ENCODE measurements around the gene ASPHD2. TPM values are rescaled to one million over a fixed set of nuclear protein-coding genes. Genes with fewer than 3 reads are reported as not detected.
"Not testable (repeated sequence)": the region's sequence is repeated elsewhere in the genome, so short reads cannot be mapped to it uniquely, and the experiment has no call there.

Gene ASPHD2
- total RNA-seq, 1 donor from 2014 or later, result 1.5 TPM

GRCh38 chr22:26437694-26438392 is 8.8 kb downstream of the ASPHD2 start:
- H3K4me3 ChIP-seq, result no peak overlapping the region
- no peak overlapping the region for H3K27ac ChIP-seq
- DNase-seq, result no peak
- intact Hi-C loops (cut with DNase I), result no loop called here
- no peak for ATAC-seq
- H3K9me3 ChIP-seq, result no peaks in the 10 kb centered on the region
- H3K36me3 ChIP-seq, result no peaks in the 10 kb centered on the region
- H3K27me3 ChIP-seq (ENCODE audit: low read depth), result no peaks in the 10 kb centered on the region
- H3K4me1 ChIP-seq, result no peaks in the 10 kb centered on the region
- no peak for TF ChIP-seq CTCF (IDR thresholded peaks at IDR 0.05)

- H3K4me1 ChIP-seq; H3K36me3 ChIP-seq; H3K27ac ChIP-seq; H3K4me3 ChIP-seq; ATAC-seq; H3K9me3 ChIP-seq; DNase-seq; H3K27me3 ChIP-seq (ENCODE audit: low read depth); intact Hi-C loops (cut with DNase I): not testable (repeated sequence)
These were observed 9.7 kb downstream of the ASPHD2 start for GRCh38 chr22:26438776-26439175.

GRCh38 chr22:26439559-26439958 is 10.5 kb downstream of the ASPHD2 start:
- ATAC-seq, result no peak
- no peak overlapping the region for H3K4me3 ChIP-seq
- DNase-seq, result no peak
- no peak for TF ChIP-seq CTCF (IDR thresholded peaks at IDR 0.05)
- H3K27me3 ChIP-seq (ENCODE audit: low read depth), result no peaks in the 10 kb centered on the region
- intact Hi-C loops (cut with DNase I), result no loop called here
- H3K4me1 ChIP-seq, result no peaks in the 10 kb centered on the region
- H3K27ac ChIP-seq, result no peak overlapping the region
- H3K36me3 ChIP-seq, result no peaks in the 10 kb centered on the region
- H3K9me3 ChIP-seq, result no peaks in the 10 kb centered on the region

GRCh38 chr22:26442086-26442756 is 13.2 kb downstream of the ASPHD2 start:
- TF ChIP-seq CTCF (IDR thresholded peaks at IDR 0.05), result no peak
- intact Hi-C loops (cut with DNase I), result no loop called here
- no peak for ATAC-seq

GRCh38 chr22:26443901-26444690 is 15.0 kb downstream of the ASPHD2 start:
- DNase-seq (no peak), ATAC-seq (no peak)
- no peak overlapping the region for H3K4me3 ChIP-seq
- no peaks in the 10 kb centered on the region for H3K4me1 ChIP-seq
- no peaks in the 10 kb centered on the region for H3K27me3 ChIP-seq (ENCODE audit: low read depth)
- intact Hi-C loops (cut with DNase I), result no loop called here
- TF ChIP-seq CTCF (IDR thresholded peaks at IDR 0.05), result no peak
- no peaks in the 10 kb centered on the region for H3K36me3 ChIP-seq
- no peak overlapping the region for H3K27ac ChIP-seq
- no peaks in the 10 kb centered on the region for H3K9me3 ChIP-seq

More at GRCh38 chr22:26442086-26442756, 13.2 kb downstream of the ASPHD2 start:
- H3K4me3 ChIP-seq, result no peak overlapping the region
- H3K27ac ChIP-seq, result no peak overlapping the region
- DNase-seq, result no peak
- H3K4me1 ChIP-seq, result no peaks in the 10 kb centered on the region
- no peaks in the 10 kb centered on the region for H3K36me3 ChIP-seq
- no peaks in the 10 kb centered on the region for H3K9me3 ChIP-seq
- H3K27me3 ChIP-seq (ENCODE audit: low read depth), result no peaks in the 10 kb centered on the region

Data from lower lobe of right lung (tissue), 2 donors.